Activated CD4-positive, alpha-beta memory T cell treated with anti-CD3 and anti-CD28 coated beads, Interleukin-2, amount 10 ng/mL, durations not matched to agents 7 days and 5 days (primary cell): ENCODE data around the gene DOK3. TPM values are rescaled to one million over a fixed set of nuclear protein-coding genes. Genes with fewer than 3 reads are reported as not detected.
A peak's percentile ranks its signal among the peaks of the same experiment; 100 is the strongest.

Source experiments
- CTCF ChIA-PET: fragments of 350-600 bp; sonication (Branson Sonifier 250); formaldehyde crosslinking; loops from one replicate; lab custom pipeline; 2021; ENCODE audit warnings: antibody characterized with exemption, inconsistent platforms; lab: Charles Lee
- POLR2A ChIA-PET: fragments of 350-600 bp; sonication (Branson Sonifier 250); formaldehyde crosslinking; loops from one replicate; lab custom pipeline; 2021; ENCODE audit warnings: antibody characterized with exemption; lab: Charles Lee
- DNase-seq: peaks from one replicate; pipeline ENCODE4 v3.0.0-alpha.2; 2020
- H3K27ac Mint-ChIP-seq: one replicate; pipeline ENCODE4 v1.8.0; 2021; ENCODE audit warnings: mild to moderate bottlenecking, mixed read lengths
- H3K27me3 Mint-ChIP-seq: one replicate; pipeline ENCODE4 v1.8.0; 2021; ENCODE audit warnings: mixed read lengths
- H3K36me3 Mint-ChIP-seq: one replicate; pipeline ENCODE4 v1.8.0; 2021; ENCODE audit warnings: low read depth, mixed read lengths
- H3K4me1 Mint-ChIP-seq: one replicate; pipeline ENCODE4 v1.8.0; 2021; ENCODE audit warnings: mixed read lengths
- H3K4me3 Mint-ChIP-seq: one replicate; pipeline ENCODE4 v1.8.0; 2021; ENCODE audit warnings: mild to moderate bottlenecking, mixed read lengths
- H3K9me3 Mint-ChIP-seq: one replicate; pipeline ENCODE4 v1.8.0; 2021; ENCODE audit warnings: mixed read lengths
- total RNA-seq, 2 experiments: library from RNA; stranded (reverse); gene quantifications; one replicate each; pipeline ENCODE4 v1.2.3, GENCODE V29; 2021

Gene DOK3
- total RNA-seq, 2 experiments from 2014 or later: 2.4 TPM

DNA sequence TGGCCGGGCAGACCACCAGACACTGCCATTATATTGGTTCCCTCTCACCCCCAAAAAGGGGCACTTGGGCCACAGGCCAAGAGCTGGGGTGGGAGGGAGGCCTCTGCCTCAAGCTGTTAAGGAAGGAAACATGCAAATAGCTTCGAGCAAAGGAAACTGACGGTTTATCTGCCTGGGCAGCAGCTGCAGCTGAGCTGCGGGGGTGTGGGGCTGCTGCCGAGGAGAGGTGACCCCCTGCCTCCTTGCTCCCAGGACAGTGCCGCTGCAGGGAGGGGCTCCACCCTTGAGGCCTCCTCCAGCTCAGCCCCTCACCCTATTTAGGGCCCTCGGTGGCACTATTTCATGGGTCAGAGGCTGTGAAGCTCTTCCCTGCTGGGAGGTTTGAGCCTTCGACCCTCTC, 789 bp downstream of the DOK3 start:
- CTCF ChIA-PET: interaction anchor here (0.8 to 1.0 kb wide), 3 partner anchors 105 to 397 kb away, joined by 3 to 4 read pairs (median 3); no protein-coding TSS in a partner anchor
- Mint-ChIP-seq H3K36me3 (peaks cover 25% of the 10 kb centered on the region), H3K27ac (no peak overlapping the region), H3K4me1 (peaks cover 4% of the 10 kb centered on the region), H3K9me3 (no peaks in the 10 kb centered on the region), H3K4me3 (no peak overlapping the region), H3K27me3 (no peaks in the 10 kb centered on the region)
- POLR2A ChIA-PET: interaction anchor here (1.1 to 1.2 kb wide), 2 partner anchors 11 to 157 kb away, joined by 4 read pairs; partner anchors contain the start of genes LMAN2 and PDLIM7
- DNase-seq: no peak

DNA sequence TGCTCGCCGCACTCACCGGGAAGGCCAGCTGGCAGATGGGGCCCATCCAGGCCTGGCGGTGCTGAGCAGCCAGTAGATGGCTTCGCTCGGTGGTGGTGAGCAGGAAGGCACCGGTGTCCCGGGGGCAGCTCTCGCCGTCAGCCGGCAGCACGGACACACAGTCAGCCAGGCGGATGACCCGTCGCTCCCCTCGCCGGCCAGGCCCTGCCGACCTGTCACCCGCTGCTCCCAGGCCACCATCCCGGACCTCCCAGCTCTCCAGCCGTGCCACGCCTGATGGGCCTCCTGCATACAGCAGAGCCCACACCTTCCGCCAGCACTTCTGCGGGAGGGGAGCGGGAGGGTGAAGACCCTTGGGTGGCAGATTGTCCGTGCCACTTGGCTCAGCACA, 1.4 kb downstream of the DOK3 start:
- peaks cover 22% of the 10 kb centered on the region for H3K36me3 Mint-ChIP-seq
- DNase-seq: no peak
- H3K27ac Mint-ChIP-seq: no peak overlapping the region
- H3K9me3 Mint-ChIP-seq: no peaks in the 10 kb centered on the region
- POLR2A ChIA-PET: no interaction called here
- CTCF ChIA-PET: interaction anchor here (1.4 to 2.8 kb wide), 2 partner anchors 10 to 199 kb away, joined by 3 to 10 read pairs; partner anchors contain the start of gene PDLIM7
- no peaks in the 10 kb centered on the region for H3K27me3 Mint-ChIP-seq
- H3K4me3 Mint-ChIP-seq: no peak overlapping the region
- H3K4me1 Mint-ChIP-seq: peaks cover 3% of the 10 kb centered on the region

GRCh38 chr5:177507596-177508220, 1.9 kb downstream of the DOK3 start:
- ChIA-PET CTCF (interaction anchor here (1.3 to 2.8 kb wide), 3 partner anchors 10 to 198 kb away, joined by 3 to 10 read pairs (median 5); partner anchors contain the start of gene PDLIM7), POLR2A (interaction anchor here (0.8 kb wide), 1 partner anchor 9 kb away, joined by 4 read pairs; the partner anchor contains the start of gene DDX41)
- no peak for DNase-seq
- Mint-ChIP-seq H3K36me3 (peaks cover 17% of the 10 kb centered on the region), H3K27me3 (no peaks in the 10 kb centered on the region), H3K4me1 (peaks cover 3% of the 10 kb centered on the region), H3K27ac (no peak overlapping the region), H3K4me3 (no peak overlapping the region), H3K9me3 (no peaks in the 10 kb centered on the region)

- POLR2A ChIA-PET: interaction anchor here (0.8 kb wide), 1 partner anchor 10 kb away, joined by 4 read pairs; the partner anchor contains the start of gene DDX41
Observed at GRCh38 chr5:177507165-177507564, 2.5 kb downstream of the DOK3 start.

DNA sequence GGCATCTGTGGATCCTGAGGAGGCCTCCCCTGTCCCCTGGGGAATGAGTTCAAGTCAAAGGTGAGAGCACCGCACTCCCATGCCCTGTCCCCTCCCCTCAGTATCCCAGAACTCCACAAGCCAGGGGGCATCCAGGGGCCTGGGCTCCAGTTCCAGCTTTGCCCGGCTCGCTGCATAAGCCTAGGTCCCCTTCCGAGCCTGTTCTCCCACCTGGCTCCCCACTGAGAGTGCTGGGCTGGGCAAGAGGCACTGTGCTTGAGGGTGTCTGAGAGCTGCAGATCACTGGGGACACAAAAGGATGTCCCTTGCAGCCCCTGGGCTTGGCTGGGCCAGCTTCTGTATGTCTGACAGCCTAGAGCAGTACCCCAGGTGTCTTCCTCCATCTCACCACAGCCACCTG, 4.6 kb downstream of the DOK3 start:
- peaks cover 3% of the 10 kb centered on the region for H3K27me3 Mint-ChIP-seq
- no peak overlapping the region for H3K4me3 Mint-ChIP-seq
- H3K9me3 Mint-ChIP-seq: no peaks in the 10 kb centered on the region
- CTCF ChIA-PET: interaction anchor here (0.8 to 5.7 kb wide), 2 partner anchors 101 to 115 kb away, joined by 3 to 45 read pairs; no protein-coding TSS in a partner anchor
- peaks cover 2% of the 10 kb centered on the region for H3K36me3 Mint-ChIP-seq
- peaks cover 5% of the 10 kb centered on the region for H3K4me1 Mint-ChIP-seq
- no peak overlapping the region for H3K27ac Mint-ChIP-seq
- DNase-seq: no peak
- POLR2A ChIA-PET: interaction anchor here (0.5 kb wide), 1 partner anchor 73 kb away, joined by 3 read pairs; no protein-coding TSS in a partner anchor

More at GRCh38 chr5:177507165-177507564, 2.5 kb downstream of the DOK3 start:
- Mint-ChIP-seq H3K4me1 (peaks cover 3% of the 10 kb centered on the region), H3K4me3 (no peak overlapping the region), H3K9me3 (no peaks in the 10 kb centered on the region), H3K27ac (no peak overlapping the region), H3K36me3 (peaks cover 13% of the 10 kb centered on the region), H3K27me3 (no peaks in the 10 kb centered on the region)
- CTCF ChIA-PET: interaction anchor here (1.1 to 2.8 kb wide), 4 partner anchors 9 to 198 kb away, joined by 3 to 10 read pairs (median 5); partner anchors contain the start of gene PDLIM7
- DNase-seq: no peak

- ChIA-PET CTCF (interaction anchor here (0.8 to 5.7 kb wide), 2 partner anchors 101 to 114 kb away, joined by 3 to 45 read pairs; no protein-coding TSS in a partner anchor), POLR2A (interaction anchor here (1.7 kb wide), 1 partner anchor 33 kb away, joined by 3 read pairs; no protein-coding TSS in a partner anchor)
- Mint-ChIP-seq H3K4me1 (peaks cover 3% of the 10 kb centered on the region), H3K27me3 (peaks cover 9% of the 10 kb centered on the region), H3K4me3 (no peak overlapping the region), H3K9me3 (no peaks in the 10 kb centered on the region), H3K36me3 (no peaks in the 10 kb centered on the region), H3K27ac (no peak overlapping the region)
- no peak for DNase-seq
Observed at GRCh38 chr5:177504086-177505056, 5.3 kb downstream of the DOK3 start.

DNA sequence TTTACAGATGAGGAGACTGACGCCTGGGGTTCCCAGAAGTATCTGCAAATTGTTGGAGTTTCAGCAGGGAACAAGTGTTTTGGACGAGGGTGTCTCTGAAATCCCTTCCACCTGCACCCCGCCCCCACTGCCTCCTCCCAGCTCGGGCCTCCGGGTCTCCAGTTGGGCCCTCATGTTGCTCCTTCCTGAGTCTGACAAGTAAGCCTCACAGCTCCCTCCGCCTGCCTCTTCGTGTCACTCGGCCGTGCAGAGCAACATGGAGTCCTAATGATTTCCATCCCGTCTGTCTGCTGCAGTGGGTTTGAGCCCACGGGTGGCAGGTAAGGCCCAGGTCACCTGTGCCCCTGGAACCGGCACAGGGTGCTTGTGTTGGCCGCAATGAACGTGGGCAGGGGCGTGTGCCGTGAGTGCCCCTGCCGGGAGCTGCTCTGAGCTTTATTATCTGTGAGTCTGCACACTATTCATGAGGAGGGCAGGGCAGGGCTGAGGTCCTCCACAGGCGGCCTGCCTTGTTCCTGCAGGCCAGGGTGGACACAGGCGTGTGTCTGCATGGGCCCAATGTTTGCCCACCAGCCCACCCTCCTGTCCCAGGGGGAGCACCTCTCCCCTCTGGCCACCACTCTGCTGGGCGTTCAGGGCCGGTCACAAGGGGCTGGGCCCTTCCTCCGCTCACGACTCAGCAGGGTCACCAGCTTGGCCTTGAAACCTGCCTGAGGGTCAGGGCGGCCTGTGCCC, 6.1 kb downstream of the DOK3 start:
- no peak overlapping the region for H3K27ac Mint-ChIP-seq
- H3K4me3 Mint-ChIP-seq: no peak overlapping the region
- no peaks in the 10 kb centered on the region for H3K36me3 Mint-ChIP-seq
- peaks cover 15% of the 10 kb centered on the region for H3K27me3 Mint-ChIP-seq
- H3K4me1 Mint-ChIP-seq: peaks cover 6% of the 10 kb centered on the region
- ChIA-PET CTCF (interaction anchor here (0.9 to 5.7 kb wide), 3 partner anchors 13 to 113 kb away, joined by 3 to 45 read pairs (median 21); partner anchors contain the start of gene DDX41), POLR2A (interaction anchor here (1.7 kb wide), 1 partner anchor 32 kb away, joined by 3 read pairs; no protein-coding TSS in a partner anchor)
- no peaks in the 10 kb centered on the region for H3K9me3 Mint-ChIP-seq
- no peak for DNase-seq

DNA sequence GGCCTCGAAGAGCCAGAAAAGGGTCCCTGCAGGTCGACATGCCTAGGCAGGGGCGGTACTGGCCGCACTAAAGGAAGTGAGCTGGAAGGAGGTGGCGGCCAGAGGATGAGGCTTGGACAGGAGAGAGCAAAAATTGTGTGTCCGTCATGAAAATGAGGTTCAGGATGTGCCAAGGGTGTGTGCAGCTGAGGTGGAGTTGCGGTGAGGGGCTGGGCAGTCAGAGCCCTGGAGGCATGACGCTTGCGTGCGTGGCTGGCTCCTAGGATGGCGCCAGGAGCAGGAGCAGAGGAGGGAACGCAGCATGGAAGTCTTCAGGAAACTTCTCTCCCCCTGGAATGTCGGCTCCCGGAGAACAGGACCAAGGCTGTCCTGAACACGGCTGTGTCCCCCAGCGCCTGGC, 6.7 kb downstream of the DOK3 start:
- ChIA-PET POLR2A (interaction anchor here (0.8 to 1.7 kb wide), 2 partner anchors 31 to 101 kb away, joined by 3 read pairs; no protein-coding TSS in a partner anchor), CTCF (interaction anchor here (0.9 to 5.7 kb wide), 4 partner anchors 13 to 113 kb away, joined by 3 to 45 read pairs (median 13); partner anchors contain the start of genes DDX41 and F12)
- H3K27ac Mint-ChIP-seq: no peak overlapping the region
- H3K36me3 Mint-ChIP-seq: no peaks in the 10 kb centered on the region
- peaks cover 19% of the 10 kb centered on the region for H3K27me3 Mint-ChIP-seq
- no peak for DNase-seq
- H3K9me3 Mint-ChIP-seq: no peaks in the 10 kb centered on the region
- no peak overlapping the region for H3K4me3 Mint-ChIP-seq
- peaks cover 10% of the 10 kb centered on the region for H3K4me1 Mint-ChIP-seq

DNA sequence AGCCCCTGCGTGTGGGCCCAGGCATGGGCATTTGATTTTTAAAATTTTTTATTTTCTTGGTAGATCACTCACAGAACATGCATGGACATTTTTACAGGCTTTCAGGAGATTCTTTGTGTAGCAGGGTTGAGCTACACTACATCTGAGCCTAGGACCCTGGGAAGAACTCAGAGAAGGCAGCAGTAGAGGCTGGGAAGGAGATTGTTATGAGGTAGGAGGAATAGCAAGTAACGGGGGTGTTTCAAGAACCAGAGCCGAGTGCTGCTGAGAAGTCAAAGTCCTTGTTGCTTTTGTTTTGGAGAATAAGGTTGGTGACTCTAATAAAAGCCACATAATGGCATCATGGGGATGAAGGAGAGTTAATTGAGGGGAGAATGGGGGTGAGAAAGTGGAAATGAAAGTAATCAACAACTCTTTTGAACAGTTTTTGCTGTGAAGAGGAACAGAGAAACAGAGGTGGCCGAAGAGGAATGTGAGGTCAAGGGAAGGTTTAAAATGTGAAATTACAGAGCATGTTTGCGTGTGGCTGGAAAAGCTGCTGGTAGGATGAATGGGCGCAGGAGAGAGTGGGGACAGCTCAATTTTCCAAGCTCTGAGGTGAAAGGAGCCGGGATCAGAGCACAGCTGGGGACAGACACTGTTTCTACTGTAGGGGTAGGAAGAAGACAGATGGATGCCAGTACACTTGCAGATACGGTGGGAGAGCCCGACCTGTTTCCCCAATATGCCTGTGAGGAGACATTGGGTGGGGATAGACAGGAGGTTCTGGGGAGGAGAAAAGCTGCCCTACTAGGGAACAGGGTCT, 7.5 kb downstream of the DOK3 start:
- no peaks in the 10 kb centered on the region for H3K36me3 Mint-ChIP-seq
- H3K27ac Mint-ChIP-seq: no peak overlapping the region
- DNase-seq: no peak
- peaks cover 13% of the 10 kb centered on the region for H3K4me1 Mint-ChIP-seq
- ChIA-PET CTCF (interaction anchor here (0.6 to 5.7 kb wide), 22 partner anchors 12 to 388 kb away, joined by 3 to 45 read pairs (median 6); partner anchors contain the start of genes DDX41, F12, GRK6 and PRELID1), POLR2A (interaction anchor here (0.7 to 1.7 kb wide), 6 partner anchors 9 to 135 kb away, joined by 3 to 5 read pairs (median 3); no protein-coding TSS in a partner anchor)
- no peaks in the 10 kb centered on the region for H3K9me3 Mint-ChIP-seq
- H3K4me3 Mint-ChIP-seq: no peak overlapping the region
- H3K27me3 Mint-ChIP-seq: peaks cover 21% of the 10 kb centered on the region

DNA sequence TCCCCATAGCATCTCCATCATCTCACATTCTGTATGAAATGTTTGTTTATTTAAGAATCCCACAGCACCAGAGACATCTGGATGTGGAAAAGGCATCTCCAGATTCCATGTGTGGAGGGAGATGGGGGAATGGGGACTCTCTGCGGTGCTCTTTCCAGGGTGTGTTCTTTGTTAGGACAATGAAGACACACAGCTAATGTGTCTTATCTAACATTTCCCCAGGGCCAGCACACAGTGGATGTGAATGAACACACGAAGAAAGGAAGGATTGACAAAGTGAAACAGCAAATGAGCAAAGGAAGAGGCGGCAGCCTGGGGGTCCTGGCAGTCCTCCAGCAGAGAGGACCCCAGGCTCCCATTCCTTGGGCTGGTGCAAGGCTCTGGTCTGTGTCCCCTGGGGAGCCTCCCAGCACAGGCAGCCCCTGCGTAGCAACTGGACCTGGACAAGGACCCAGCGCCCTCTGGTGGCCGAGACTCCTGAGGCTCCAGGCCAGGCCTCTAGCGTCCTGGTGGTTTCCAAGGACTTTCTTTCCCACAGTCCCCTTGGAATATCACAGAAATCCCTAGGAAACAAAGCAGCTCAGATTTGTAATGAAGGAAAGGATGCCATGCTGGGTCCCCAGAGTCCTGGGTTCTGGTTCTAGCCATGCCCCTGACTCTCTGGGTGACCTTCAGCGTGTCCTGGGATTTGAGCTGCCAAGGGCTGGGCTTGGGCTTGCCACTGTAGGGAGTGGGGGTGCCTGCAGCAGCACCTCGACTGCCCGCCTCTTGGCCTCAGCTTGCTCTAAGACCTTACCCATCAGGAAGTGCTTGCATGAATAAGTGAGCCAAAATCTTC, 8.7 kb downstream of the DOK3 start:
- Mint-ChIP-seq H3K4me3 (no peak overlapping the region), H3K9me3 (no peaks in the 10 kb centered on the region), H3K4me1 (peaks cover 19% of the 10 kb centered on the region), H3K36me3 (no peaks in the 10 kb centered on the region), H3K27ac (no peak overlapping the region), H3K27me3 (peaks cover 21% of the 10 kb centered on the region)
- CTCF ChIA-PET: interaction anchor here (0.5 to 5.7 kb wide), 28 partner anchors 9 to 387 kb away, joined by 3 to 45 read pairs (median 4); partner anchors contain the start of genes DDX41, F12, GRK6 and PRELID1
- DNase-seq: peak; percentile 84
- POLR2A ChIA-PET: interaction anchor here (0.7 to 1.5 kb wide), 6 partner anchors 10 to 134 kb away, joined by 3 to 5 read pairs (median 3); no protein-coding TSS in a partner anchor
